NCI-H2171 (cell line): Measurements from ENCODE around the gene RHOT1.
"Not testable (repeated sequence)": the region's sequence is repeated elsewhere in the genome, so short reads cannot be mapped to it uniquely, and the experiment has no call there.

Experiments
- DNase-seq: peaks from one replicate; lab custom pipeline; 2025; lab: John Stamatoyannopoulos, UW

The RHOT1 gene

DNA sequence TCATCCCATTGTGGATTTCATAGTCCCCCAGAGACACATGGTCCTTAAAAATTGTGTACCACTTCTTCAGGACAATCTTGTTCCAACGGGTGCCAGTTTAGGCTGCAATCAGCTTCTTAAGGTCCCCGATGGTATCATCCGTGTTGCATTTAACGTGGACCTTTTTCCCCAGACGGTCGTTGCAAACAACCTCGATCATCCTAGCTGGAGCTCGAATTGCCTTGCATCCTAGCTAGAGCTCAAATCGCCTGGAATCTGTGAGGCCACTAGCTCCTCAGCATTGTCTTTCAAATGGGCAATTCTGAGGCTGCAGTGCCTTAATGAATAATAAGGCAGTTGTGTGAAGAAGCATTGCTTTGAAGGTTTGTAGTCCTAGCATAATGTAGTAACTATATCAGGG lies 85.6 kb downstream of the RHOT1 start:
- DNase-seq, result no peak

DNA sequence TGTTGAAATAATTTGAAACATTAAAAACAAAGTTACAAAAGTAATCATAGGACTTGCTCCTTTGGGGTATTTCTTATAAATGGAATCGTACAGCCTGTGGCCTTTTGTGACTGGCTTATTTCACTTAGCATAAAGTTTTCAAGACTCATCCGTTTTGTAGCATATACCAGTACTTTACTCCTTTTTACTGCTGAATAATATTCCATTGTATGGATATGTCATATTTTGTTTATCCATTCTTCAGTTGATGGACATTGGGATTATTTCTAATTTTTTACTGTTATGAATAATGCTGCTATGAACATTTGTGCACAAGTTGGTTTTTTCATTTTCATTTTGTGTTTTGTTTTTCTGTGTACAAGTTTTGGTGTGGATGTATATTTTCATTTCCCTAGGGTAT lies 93.3 kb downstream of the RHOT1 start:
- DNase-seq, result no peak

DNA sequence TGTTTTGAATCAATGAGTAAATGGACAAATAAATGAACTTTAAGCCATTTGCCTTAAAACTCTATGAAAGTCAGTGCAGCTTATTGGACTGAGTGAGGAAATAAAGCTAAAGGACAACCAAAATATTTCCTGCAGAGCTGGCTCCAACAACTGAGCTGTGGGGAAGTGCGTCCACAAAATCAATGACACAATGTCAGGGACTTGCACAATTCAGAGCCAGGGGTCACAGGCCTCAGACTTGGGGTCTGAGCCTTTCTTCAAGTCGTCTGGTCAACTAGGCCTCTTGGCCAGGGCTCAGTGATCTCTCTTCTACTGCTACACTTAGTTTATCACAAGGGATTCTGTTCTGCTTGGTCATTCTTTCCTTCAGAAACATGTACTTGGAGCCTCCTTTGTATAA lies 97.2 kb downstream of the RHOT1 start:
- no peak for DNase-seq

DNA sequence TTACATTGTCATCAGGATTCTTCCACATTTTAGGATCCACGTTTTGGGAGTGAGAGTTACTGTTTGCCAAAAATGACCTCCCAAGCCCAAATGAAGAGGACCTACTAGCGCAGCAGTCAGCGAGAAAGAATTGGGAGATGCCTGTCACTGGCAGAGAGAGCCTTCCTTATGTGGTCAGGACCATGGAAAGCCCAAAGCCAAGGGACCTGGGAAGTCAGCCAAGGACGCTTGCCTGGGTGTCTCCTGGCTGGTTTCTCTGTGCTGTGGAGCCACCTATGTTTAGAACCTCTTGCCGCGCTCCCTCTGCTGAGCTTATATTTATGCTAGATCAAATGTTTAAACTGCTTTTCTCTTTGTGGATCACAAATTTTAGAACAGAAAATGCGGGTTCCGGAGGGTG lies 98.4 kb downstream of the RHOT1 start:
- no peak for DNase-seq

DNA sequence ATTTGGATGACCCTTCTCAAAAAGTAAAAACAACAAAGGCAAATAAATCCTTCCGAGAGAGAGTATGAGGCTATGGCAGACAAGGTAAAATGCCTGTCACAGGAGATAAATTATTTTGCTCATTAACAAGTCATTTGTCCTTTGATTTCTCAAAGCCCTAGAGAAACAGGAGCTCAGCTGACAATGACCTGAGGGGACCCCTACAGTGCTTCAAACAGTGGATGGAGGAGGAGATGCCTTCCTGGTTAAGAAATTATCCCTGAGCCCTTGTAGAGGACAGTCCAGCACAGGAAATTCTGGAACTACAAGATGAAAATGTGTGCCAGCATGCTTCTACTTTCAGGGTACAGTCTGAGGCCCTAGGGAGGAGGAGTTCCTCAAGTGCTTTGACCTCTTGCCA lies 99.3 kb downstream of the RHOT1 start:
- DNase-seq, result no peak

DNA sequence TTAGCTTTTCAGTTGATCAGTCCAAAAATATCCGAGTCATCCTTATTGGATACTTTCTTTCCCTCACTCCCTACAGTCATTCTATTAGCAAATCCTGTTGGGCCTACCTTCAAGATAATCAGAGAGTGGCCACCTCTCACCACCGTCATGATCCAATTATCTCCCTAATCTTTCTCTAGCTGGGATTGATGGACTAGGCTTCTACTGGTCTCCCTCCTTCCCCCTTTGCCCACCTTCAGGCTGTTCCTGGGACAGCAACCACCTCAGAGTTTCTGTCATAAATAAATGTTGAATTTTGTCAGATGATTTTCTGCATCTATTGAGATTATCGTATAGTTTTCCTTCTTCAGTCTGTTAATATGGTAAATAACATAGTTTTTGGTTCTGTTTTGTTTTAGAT lies 107.2 kb downstream of the RHOT1 start:
- no peak for DNase-seq

DNA sequence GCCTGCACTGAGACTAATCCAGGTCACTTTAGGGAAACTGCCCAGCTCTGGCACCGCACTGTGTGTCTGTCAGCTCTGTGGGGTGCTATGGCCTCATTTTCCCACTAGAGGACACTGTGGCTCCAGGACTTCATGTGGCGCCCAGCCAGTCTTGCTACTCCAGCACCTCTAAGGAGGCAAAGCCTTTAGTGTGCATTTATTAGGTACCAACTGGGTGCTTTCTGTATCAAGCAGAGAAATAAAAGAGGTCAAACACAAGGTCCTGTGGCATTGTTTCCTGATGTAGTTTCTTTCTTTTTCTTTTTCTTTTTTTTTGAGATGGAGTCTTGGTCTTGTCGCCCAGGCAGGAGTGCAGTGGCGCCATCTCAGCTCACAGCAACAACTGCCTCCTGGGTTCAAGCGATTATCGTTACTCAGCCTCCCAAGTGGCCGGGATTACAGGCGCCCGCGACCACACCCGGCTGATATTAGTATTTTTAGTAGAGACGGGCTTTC lies 110.9 kb downstream of the RHOT1 start:
- DNase-seq, result peak; percentile 44

DNA sequence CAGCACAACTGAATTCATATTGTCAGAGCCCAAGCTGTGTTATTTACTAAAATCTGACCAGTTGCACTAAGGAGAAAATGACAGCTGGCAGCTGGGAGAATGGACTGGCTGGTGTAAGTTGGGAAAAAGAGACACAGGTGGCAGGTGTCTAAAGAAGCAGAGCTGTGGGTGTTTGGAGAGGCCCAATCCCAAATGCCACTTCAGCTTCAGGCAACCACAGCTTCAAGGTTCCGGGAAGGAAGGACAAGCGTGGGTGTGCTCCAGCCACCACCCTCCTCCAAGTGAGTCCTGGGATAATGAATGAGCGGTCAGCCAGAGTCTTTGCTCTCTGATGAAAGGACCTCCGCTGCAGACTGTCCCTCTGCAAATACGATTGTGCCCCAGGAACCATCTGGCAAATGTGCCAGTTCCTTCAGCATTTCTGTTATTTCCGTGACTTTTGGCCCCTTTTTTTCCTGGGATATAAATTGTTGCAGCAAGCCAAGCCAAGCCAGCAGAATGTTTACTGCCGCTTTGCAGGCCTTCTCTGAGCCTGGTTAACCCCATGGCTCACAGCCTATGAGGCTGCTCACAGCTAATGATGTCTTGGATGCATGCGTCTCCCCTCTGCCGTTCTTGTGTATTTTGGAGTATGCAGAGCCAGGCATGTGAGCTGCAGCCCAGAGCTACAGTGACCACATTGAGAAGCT lies 113.9 kb downstream of the RHOT1 start:
- no peak for DNase-seq

DNA sequence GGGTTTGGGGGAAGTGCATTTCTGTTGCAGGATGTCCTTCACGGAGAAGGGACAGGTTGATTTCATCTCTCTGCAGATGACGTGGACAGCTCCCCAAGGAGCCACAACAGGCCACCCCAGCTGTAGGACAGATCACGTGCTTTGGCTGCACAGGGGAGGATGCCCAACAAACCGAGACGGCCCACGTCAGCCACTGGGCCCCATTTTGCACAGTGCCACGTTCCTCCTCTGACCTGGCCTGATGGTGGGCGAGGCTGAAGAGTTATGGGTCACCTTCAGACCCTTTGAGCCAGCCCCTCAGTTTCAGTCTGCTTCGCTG lies 114.4 kb downstream of the RHOT1 start:
- DNase-seq, result no peak

DNA sequence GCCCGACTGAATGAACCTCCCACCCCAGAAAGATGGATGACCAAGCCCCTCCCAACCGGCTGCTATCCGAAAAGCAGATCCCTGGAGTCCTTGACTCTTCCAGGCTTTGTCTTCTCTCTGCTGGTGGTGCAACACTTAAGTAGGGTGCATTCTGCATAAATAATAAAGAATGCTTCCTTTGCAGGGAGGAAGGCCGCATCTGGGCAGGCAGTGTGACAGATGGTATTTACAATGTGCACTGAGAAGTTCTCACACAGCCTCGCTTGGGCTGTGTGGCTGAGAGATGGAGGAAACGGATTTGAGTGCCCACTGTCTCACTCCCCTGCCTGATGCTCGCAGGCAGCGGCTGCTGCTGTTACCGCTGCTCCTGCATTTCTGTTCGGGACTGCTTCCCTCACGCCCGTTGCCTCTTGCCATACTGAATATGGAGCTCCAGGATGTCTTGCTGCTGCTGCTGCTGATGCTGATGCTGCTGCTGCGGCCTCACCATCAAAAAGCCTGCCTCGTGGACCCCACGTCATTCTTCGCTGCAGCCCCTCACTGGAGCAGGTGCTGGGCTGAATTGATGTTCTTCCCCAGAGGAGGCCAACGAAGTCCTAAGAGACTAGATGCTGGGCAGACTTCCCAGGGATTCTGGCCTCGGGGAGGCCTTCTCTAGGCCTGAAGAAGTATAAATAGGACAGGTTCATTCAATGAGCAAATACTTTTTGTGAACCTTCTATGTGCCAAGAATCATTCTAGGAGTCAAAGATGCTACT lies 116.3 kb downstream of the RHOT1 start:
- peak; percentile 95 for DNase-seq

DNA sequence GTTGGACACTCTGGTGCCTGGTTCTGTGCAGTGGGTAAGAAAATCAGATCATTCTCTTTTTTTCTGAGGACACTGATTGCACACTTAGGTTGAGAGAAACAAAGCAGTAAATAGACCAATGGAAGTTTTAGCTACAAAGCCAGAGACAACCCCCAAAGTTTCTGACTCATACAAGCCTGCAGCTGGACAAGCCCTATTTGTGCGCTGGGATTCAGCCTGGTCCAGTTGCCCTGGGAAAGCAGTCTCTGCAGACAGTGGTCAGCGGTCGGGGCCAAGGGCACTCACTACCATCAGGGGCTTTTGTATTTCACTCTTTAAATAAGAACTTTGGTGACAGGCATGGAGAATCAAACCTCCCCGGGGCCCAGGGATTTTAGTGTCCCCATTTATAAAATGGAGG lies 117.3 kb downstream of the RHOT1 start:
- DNase-seq, result no peak

DNA sequence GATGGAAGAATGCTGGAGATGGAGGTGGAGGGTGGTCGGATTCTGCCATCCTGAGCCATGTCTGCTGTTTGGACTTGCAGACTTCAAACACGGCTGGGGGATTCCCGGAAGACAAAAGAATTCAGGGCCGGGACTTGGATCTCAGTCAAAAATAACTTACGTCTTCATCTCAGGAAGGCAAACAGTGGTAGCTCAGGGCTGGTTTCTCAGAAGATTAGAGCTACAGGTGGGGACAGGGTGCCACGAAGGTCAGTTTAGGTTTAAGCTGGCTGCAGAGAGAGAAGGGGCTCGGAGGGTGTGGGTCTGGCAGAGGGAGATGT lies 119.1 kb downstream of the RHOT1 start:
- DNase-seq, result no peak

DNA sequence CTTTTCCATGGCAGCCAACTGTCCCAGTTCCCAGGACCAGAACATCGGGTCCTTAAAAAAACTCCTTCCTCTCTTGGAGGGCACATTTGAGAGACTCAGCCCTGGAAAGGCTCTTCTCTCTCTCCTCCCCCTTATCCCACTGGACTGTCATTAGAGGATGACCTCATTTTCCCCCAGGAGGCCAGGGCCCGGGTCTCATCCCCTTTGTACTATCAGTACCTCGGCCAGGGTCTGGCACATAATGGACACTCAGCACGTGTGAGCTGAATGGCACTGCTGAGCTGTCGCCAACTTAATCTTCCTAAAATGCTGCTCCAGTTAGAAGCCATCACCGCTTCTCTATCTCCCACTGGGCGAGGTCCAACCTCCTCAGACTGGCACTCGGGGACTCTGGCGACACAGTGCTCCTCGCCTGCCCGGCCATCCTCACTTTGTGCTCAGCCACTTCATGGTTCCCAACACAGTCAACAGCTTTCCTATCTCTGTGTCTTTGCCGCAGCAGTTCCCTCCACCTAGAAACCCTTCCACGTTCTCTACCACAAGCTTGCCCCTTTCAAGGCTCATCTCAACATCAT lies 119.7 kb downstream of the RHOT1 start:
- no peak for DNase-seq

DNA sequence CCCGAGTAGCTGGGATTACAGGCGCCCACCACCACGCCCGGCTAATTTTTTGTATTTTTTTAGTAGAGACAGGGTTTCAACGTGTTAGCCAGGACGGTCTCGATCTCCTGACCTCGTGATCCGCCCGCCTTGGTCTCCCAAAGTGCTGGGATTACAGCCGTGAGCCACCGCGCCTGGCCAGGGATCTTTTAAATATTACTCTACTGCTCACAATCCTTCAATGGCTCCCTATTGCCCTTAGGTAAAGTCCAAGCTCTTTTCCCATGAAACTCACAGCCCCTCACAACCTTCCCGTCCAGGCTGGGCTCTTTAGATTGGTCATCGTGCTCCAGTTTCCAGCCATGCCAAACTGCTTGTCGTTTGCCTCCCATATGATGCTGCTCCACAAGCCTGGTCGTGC lies 121.2 kb downstream of the RHOT1 start:
- not testable (repeated sequence) for DNase-seq

DNA sequence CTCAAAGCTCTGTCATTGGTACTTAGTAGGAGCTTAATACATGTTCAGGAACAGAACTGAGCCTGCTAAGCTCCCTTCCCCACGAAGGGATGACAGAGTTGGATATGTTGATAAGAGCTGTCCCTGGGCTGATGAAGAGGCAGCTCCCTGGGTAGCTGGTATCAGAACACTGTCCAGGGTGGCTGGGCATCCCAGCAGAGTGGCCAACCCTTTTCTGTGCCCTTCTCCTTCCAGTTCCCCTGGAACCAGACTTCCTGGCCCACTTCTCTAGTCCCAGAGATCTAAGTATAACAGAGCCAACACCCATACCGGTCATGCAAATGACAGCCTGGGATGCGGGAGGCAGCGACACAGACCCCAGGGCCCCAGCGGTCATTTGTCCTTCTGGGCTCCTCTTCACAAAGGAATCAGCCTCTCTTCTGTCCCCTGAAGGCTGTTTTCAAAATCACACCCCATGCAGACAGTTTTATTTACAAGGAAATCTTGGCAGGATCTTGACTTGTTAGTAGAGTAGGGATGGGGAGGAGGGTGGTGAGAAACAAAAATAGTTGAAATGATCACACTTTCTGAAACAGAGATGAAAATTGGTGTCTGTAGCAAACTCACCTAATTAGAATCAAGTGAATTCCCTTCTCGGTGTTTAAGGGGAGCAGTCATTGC lies 122.0 kb downstream of the RHOT1 start:
- DNase-seq, result no peak

DNA sequence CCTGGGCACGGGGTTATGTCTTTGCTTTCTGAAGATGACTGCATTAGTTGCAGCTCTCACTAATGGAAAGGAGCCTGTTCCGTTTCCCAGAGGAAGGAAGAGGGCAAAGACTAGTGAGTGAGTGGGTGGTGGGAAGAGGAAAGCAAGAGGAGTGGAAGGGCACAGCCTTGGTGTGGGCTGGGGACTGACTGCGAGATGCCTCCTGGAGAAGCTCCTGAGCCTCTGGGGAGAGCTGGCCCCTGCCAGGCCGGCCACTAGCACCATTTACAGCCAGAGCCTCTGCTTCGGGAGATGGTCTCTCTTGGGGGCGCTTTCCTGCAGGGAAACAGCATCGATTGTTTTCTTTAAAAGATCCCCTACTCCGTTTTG lies 122.5 kb downstream of the RHOT1 start:
- no peak for DNase-seq

DNA sequence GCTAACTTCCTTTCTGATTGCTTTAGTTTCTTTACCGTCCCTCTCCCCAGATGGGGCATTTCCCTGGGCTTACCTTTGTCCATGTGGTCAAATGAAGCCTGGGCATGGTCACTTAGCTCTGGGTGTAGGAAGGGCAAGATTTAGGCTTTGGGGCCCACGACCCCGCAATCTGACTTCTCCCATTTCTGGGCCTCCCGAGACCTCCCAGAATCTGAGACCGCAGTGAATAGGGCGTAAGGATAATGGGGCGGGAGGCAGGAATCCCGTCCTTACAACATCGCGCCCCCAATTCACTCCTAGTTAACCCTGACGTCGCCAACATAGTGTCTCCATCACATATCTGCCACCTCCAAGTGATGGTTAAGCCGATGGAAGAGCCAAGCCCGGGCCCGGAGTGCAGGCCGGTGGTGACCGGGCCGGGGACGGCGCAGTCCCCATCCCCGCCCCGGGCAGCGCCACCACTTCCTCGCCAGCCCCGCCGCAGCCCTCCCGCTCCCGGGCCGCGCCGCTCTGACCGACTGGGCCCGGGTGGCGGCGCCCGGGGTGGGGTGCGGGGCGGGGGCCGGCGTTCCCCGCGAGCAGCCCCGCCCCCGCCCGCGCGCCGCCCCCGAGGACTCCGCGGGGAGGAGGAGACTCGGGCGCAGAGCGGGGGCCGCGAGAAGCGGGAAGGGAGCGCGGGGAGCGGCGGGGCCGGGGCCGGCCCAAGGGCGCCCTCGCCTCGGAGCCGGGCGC lies 123.1 kb downstream of the RHOT1 start, which contains the start of gene RHBDL3:
TSS of gene RHBDL3 (plus strand) at position 641 of the 732 bp plus-strand sequence. CDS start 358 bp downstream, outside the sequence.
- no peak for DNase-seq

DNA sequence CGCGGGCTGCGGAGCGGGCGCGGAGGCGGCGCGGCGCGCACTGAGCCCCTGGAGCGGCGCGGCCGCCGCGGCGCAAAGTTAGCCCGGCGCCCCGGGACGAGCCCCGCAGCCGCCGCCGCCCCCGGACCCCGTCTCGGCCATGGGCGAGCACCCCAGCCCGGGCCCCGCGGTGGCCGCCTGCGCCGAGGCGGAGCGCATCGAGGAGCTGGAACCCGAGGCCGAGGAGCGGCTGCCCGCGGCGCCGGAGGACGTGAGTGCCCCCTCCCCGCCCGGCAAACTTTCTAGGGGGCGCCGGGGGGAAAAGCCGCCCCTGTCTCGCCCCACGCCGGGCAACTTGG lies 123.7 kb downstream of the RHOT1 start:
- DNase-seq, result no peak

DNA sequence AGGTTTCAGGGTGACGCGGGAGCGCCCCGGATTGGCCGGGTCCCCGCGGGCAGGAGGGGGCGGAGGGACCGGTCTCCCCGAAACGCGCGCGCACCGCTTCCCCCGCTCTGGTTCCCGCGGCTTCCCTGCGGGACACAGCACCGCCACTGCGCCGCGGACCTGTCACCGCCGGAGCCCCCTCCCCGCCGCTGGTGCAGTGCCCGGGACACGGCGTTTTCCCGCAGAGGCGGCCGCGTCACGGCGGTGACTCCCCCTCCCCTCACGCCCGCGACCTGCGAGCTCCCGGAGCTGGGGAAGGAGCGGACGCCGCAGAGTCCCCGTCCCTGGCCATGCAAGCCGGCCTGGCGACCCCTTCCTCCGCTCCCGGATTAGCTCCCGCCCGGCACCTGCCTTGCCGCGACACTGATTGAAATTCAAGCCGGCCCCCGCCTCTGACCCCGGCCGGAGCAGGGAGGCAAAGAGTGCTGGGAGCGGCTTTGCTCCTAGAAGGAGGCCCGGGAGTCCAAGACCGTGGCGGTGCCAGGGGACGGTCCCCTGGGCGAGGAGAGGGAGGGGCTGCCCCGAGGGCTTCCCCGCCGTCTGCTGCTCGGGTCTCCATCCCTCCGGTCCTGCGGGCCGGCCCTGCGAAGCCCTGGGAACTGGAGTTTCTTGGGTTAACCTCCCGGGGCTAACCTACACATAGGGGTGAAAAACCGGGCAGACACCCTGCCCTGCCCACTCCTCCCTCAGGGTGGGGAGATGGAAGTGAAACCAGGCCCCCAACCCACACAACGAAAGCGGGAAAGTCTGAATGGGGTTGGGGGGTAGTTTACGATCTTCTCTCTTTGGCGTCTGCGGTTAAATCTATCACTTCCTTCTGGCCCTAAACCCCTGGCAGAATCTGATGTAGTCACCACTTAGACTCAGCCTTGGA lies 124.3 kb downstream of the RHOT1 start:
- DNase-seq, result no peak

DNA sequence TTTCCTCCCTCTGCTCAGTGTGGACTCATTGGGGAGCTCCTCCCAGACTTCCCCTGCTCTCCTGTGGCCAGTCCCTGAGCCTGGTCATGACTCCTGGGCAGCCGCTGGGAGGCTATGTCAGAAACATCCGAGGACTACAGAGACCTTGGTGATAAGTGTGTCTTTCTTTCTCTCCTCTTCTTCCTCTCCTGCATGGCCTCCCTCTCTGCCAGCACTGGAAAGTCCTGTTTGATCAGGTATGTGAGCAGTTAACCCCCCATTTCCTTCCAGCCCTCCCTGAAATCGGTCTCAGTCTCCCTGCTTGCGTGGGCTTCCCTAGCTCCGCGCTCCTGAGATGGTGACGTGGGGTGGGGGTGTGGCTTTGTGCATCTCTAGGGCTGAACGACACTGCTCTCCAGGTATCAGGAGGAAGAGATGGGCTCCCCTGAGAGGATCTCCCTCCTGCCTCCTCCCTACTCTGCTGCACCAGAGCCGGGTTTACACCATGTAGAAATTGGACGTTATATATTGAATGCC lies 125.4 kb downstream of the RHOT1 start:
- no peak for DNase-seq

DNA sequence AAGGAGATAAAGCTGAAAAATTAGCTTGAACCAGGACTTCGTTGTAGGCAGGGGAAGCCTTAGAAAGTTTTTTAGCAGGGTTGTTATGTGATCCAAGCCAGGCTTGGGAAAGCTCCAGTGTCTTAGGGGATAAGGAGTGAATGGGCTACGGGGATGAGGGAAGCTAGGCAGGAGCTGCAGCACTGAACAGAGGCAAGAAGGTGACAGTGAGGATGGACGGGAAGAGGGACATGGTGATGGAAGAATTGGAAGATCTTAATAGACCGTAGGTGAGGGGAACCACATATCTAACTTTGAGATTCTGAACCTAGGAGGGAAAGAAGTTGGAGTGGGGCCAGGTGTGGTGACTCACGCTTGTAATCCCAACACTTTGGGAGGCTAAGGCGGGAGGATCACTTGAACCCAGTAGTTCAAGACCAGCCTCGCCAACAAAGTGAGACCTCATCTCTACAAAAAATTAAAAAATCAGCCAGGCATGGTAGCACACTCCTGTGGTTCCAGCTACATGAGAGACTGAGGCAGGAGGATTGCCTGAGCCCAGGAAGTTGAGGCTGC lies 126.5 kb downstream of the RHOT1 start:
- no peak for DNase-seq
